Cardiac muscle cell (in vitro differentiated cells and primary cell): ENCODE data around the gene SF3B3. TPM values are rescaled to one million over a fixed set of nuclear protein-coding genes. Genes with fewer than 3 reads are reported as not detected.

Experiments
- DNase-seq, 2 donors: peaks; one replicate each; pipeline versions ENCODE4 v3.0.0 to v3.0.0-alpha.2; 2010 to 2017; ENCODE audit warnings: low read depth in 1 of 2, low spot score in 1 of 2
- H3K27ac ChIP-seq: fragments of 200-600 bp; sonication (generic); 2 replicates; pipeline ENCODE4 v1.5.1; 2016
- H3K27me3 ChIP-seq: fragments of 200-600 bp; sonication (generic); 2 replicates; pipeline ENCODE4 v1.6.0; 2016; ENCODE audit warnings: control low read depth
- H3K36me3 ChIP-seq: fragments of 200-600 bp; sonication (generic); 2 replicates; pipeline ENCODE4 v1.5.1; 2016; ENCODE audit warnings: control low read depth
- H3K4me1 ChIP-seq: fragments of 200-600 bp; sonication (generic); 2 replicates; pipeline ENCODE4 v1.8.1; 2017; ENCODE audit warnings: low read depth, mild to moderate bottlenecking, mixed run types
- H3K4me3 ChIP-seq: fragments of 200-600 bp; sonication (generic); 2 replicates; pipeline ENCODE4 v1.5.1; 2016; ENCODE audit warnings: mild to moderate bottlenecking
- H3K9me3 ChIP-seq: fragments of 200-600 bp; sonication (generic); 2 replicates; pipeline ENCODE4 v1.5.1; 2017; ENCODE audit warnings: low read depth, mild to moderate bottlenecking, control low read depth
- CTCF ChIP-seq: IDR thresholded peaks from 2 replicates; pipeline ENCODE4 v1.5.1; 2012; ENCODE audit warnings: low read depth, mild to moderate bottlenecking, low read length
- polyA plus RNA-seq: library from polyadenylated mRNA; unstranded; fragments of >200 nt; fragmentation: Nextera tagmentation; extraction: Ambion mirVana; gene quantifications from 2 replicates; pipeline ENCODE4 v1.2.1, GENCODE V29; 2016
- total RNA-seq: library from RNA; depleted of rRNA; stranded (reverse); fragments of >200 nt; gene quantifications from 2 replicates; pipeline ENCODE4 v1.2.3, GENCODE V29; 2016

Gene SF3B3
- total and polyA plus RNA-seq, 2 experiments from 2014 or later = 178 to 203 TPM

- Histone ChIP-seq H3K36me3 (peaks cover 82% of the 10 kb centered on the region), H3K4me3 (no peak overlapping the region), H3K4me1 (peaks cover 3% of the 10 kb centered on the region), H3K9me3 (no peaks in the 10 kb centered on the region), H3K27me3 (no peaks in the 10 kb centered on the region), H3K27ac (no peak overlapping the region)
- DNase-seq = no peak
- TF ChIP-seq CTCF = no peak
Measured at GRCh38 chr16:70569752-70570151, 46.1 kb downstream of the SF3B3 start.

GRCh38 chr16:70570967-70571570, 47.5 kb downstream of the SF3B3 start:
- H3K27ac ChIP-seq = no peak overlapping the region
- no peaks in the 10 kb centered on the region for H3K27me3 ChIP-seq
- H3K4me1 ChIP-seq = peaks cover 3% of the 10 kb centered on the region
- DNase-seq = no peak
- no peak for TF ChIP-seq CTCF
- no peak overlapping the region for H3K4me3 ChIP-seq
- no peaks in the 10 kb centered on the region for H3K9me3 ChIP-seq
- peaks cover 71% of the 10 kb centered on the region for H3K36me3 ChIP-seq

GRCh38 chr16:70571623-70572022, 48.0 kb downstream of the SF3B3 start:
- H3K27ac ChIP-seq = no peak overlapping the region
- no peak for TF ChIP-seq CTCF
- no peak for DNase-seq
- H3K9me3 ChIP-seq = no peaks in the 10 kb centered on the region
- H3K4me1 ChIP-seq = peaks cover 3% of the 10 kb centered on the region
- H3K36me3 ChIP-seq = peaks cover 67% of the 10 kb centered on the region
- no peak overlapping the region for H3K4me3 ChIP-seq
- H3K27me3 ChIP-seq = no peaks in the 10 kb centered on the region

GRCh38 chr16:70572050-70572925, 48.7 kb downstream of the SF3B3 start:
- TF ChIP-seq CTCF = no peak

GRCh38 chr16:70572926-70573270, 49.3 kb downstream of the SF3B3 start:
- Histone ChIP-seq H3K9me3 (no peaks in the 10 kb centered on the region), H3K27ac (peak overlapping the region; percentile 47), H3K27me3 (no peaks in the 10 kb centered on the region), H3K36me3 (peaks cover 55% of the 10 kb centered on the region), H3K4me3 (no peak overlapping the region), H3K4me1 (peaks cover 3% of the 10 kb centered on the region)
- no peak for TF ChIP-seq CTCF
- no peak for DNase-seq

More at GRCh38 chr16:70572050-70572925, 48.7 kb downstream of the SF3B3 start:
- Histone ChIP-seq H3K36me3 (peaks cover 61% of the 10 kb centered on the region), H3K4me1 (peaks cover 3% of the 10 kb centered on the region), H3K27ac (peak overlapping the region; percentile 47), H3K9me3 (no peaks in the 10 kb centered on the region), H3K4me3 (no peak overlapping the region), H3K27me3 (no peaks in the 10 kb centered on the region)
- peak in 1 of 2 donors; percentile 65 for DNase-seq
